Keratinocyte (primary cell): ENCODE results near the gene ABCC3. TPM values are rescaled to one million over a fixed set of nuclear protein-coding genes. Genes with fewer than 3 reads are reported as not detected.

ENCODE experiments used
- DNase-seq: peaks from one replicate; pipeline ENCODE4 v3.0.0-alpha.2; 2011; ENCODE audit warnings: low read depth, missing footprints, low spot score
- FAIRE-seq: peaks from 2 replicates; lab custom pipeline; 2011; peaks lifted over from hg19 to GRCh38; lab: Jason Lieb, UNC
- H2AFZ ChIP-seq: 2 replicates; pipeline ENCODE4 v1.6.0; 2012; ENCODE audit warnings: low read length, control low read depth, inconsistent platforms; ENCODE audit not compliant: control insufficient read depth
- H3K27ac ChIP-seq: 2 replicates; pipeline ENCODE4 v1.5.1; 2011; ENCODE audit warnings: low read length; ENCODE audit not compliant: control insufficient read depth, insufficient read depth
- H3K27me3 ChIP-seq: 3 replicates; pipeline ENCODE4 v1.6.0; 2011; ENCODE audit warnings: low read length; ENCODE audit not compliant: control insufficient read depth, insufficient read depth; ENCODE audit errors: extremely low read depth
- H3K36me3 ChIP-seq, 2 experiments: 2 replicates in 1 of 2; 3 replicates in 1 of 2; pipeline ENCODE4 v1.5.1; 2011; ENCODE audit warnings: low read length in 2 of 2, mild to moderate bottlenecking in 1 of 2; ENCODE audit not compliant: control insufficient read depth in 2 of 2, insufficient read depth in 2 of 2; ENCODE audit errors: extremely low read depth in 1 of 2
- H3K4me1 ChIP-seq: 3 replicates; pipeline ENCODE4 v1.5.1; 2011; ENCODE audit warnings: low read length; ENCODE audit not compliant: control insufficient read depth, insufficient read depth; ENCODE audit errors: extremely low read depth
- H3K4me2 ChIP-seq: 3 replicates; pipeline ENCODE4 v1.6.0; 2011; ENCODE audit warnings: low read depth, low read length; ENCODE audit not compliant: control insufficient read depth, insufficient read depth; ENCODE audit errors: extremely low read depth
- H3K4me3 ChIP-seq, 3 experiments: fragments of 200-600 bp in 1 of 3; sonication (generic) in 1 of 3; 2 replicates in 2 of 3; 3 replicates in 1 of 3; pipeline ENCODE4 v1.5.1; 2011 to 2016; ENCODE audit warnings: low read length in 3 of 3, mild to moderate bottlenecking in 3 of 3, control low read depth in 2 of 3, inconsistent platforms in 1 of 3, low read depth in 1 of 3, mixed read lengths in 1 of 3, mixed run types in 1 of 3, moderate library complexity in 1 of 3; ENCODE audit not compliant: control insufficient read depth in 2 of 3, insufficient read depth in 2 of 3; ENCODE audit errors: extremely low read depth in 1 of 3
- H3K79me2 ChIP-seq: 2 replicates; pipeline ENCODE4 v1.6.0; 2012; ENCODE audit warnings: low read length; ENCODE audit not compliant: control insufficient read depth, insufficient read depth
- H3K9ac ChIP-seq: 3 replicates; pipeline ENCODE4 v1.6.0; 2011; ENCODE audit warnings: low read length; ENCODE audit not compliant: control insufficient read depth, insufficient read depth; ENCODE audit errors: extremely low read depth
- H3K9me1 ChIP-seq: 3 replicates; pipeline ENCODE4 v1.6.0; 2011; ENCODE audit warnings: low read length; ENCODE audit not compliant: control insufficient read depth, insufficient read depth; ENCODE audit errors: extremely low read depth
- H3K9me3 ChIP-seq: 2 replicates; pipeline ENCODE4 v1.5.1; 2012; ENCODE audit warnings: low read depth, low read length; ENCODE audit not compliant: control insufficient read depth
- H4K20me1 ChIP-seq: 3 replicates; pipeline ENCODE4 v1.6.0; 2011; ENCODE audit warnings: low read length; ENCODE audit not compliant: control insufficient read depth, insufficient read depth; ENCODE audit errors: extremely low read depth
- CTCF ChIP-seq, 3 experiments: IDR thresholded peaks in 1 of 3; conservative IDR thresholded peaks in 1 of 3; optimal IDR thresholded peaks in 1 of 3; 2 replicates in 2 of 3; 3 replicates in 1 of 3; pipeline versions ENCODE3 to v1.5.1; 2011; ENCODE audit warnings: low read length in 3 of 3, mild to moderate bottlenecking in 3 of 3, moderate library complexity in 2 of 3, control low read depth in 1 of 3, inconsistent platforms in 1 of 3; ENCODE audit not compliant: insufficient read depth in 2 of 3; ENCODE audit errors: extremely low read depth in 1 of 3
- EZH2 ChIP-seq: IDR thresholded peaks from one replicate; pipeline ENCODE4 v1.6.1; 2012; ENCODE audit warnings: inconsistent platforms, mild to moderate bottlenecking, low read length, moderate library complexity
- dilution Hi-C: fragments of 300-500 bp; cut with MboI; formaldehyde crosslinking; loops from one replicate; pipeline ENCODE4 v1.7.0; 2020; ENCODE audit warnings: low sequenced_read_pairs; ENCODE audit not compliant: extremely low pct_ligation_motif_present
- polyA plus RNA-seq, 5 experiments: library from polyadenylated mRNA; depleted of rRNA in 3 of 5; stranded (reverse) in 3 of 5; stranded (forward) in 1 of 5; unstranded in 1 of 5; fragments of >200 nt; gene quantifications; 1 replicate in 1 of 5; 2 replicates in 3 of 5; 3 replicates in 1 of 5; pipeline versions ENCODE4 v1.2.1 to v1.2.3, GENCODE V29; 2011 to 2012; ENCODE audit warnings: missing spikeins in 2 of 5, low read depth in 1 of 5, low replicate concordance in 1 of 5

ABCC3 gene
- polyA plus RNA-seq, 1 donor (not counting 4 experiments of a cell fraction or from before 2014, with no cell fraction given) = 41.7 TPM

- Histone ChIP-seq H3K27ac (no peak overlapping the region), H3K4me3 (no peak overlapping the region), H3K36me3 (no peaks in the 10 kb centered on the region), H3K27me3 (peaks cover 4% of the 10 kb centered on the region), H3K9me1 (no peaks in the 10 kb centered on the region), H3K9ac (no peak overlapping the region), H3K79me2 (no peaks in the 10 kb centered on the region), H4K20me1 (no peaks in the 10 kb centered on the region), H3K9me3 (no peaks in the 10 kb centered on the region), H3K4me1 (peaks cover 3% of the 10 kb centered on the region), H3K4me2 (no peak overlapping the region), H2AFZ (no peak overlapping the region)
- FAIRE-seq (no peak), DNase-seq (no peak)
- TF ChIP-seq CTCF (optimal IDR thresholded peaks at IDR 0.05 in 1 of 3, IDR thresholded peaks at IDR 0.05 in 1 of 3, conservative IDR thresholded peaks at IDR 0.05 in 1 of 3; ENCODE audit: extremely low read depth in 1 of 3, insufficient read depth in 2 of 3, low read length in 3 of 3) (no peak), EZH2 (no peak)
- dilution Hi-C loops = no loop called here
Measured at GRCh38 chr17:50615828-50616227, 18.9 kb upstream of the ABCC3 start.

- H3K9me3 ChIP-seq = no peaks in the 10 kb centered on the region
- H3K9ac ChIP-seq = no peak overlapping the region
- dilution Hi-C loops = no loop called here
- H3K27me3 ChIP-seq = peaks cover 10% of the 10 kb centered on the region
- no peaks in the 10 kb centered on the region for H3K79me2 ChIP-seq
- H3K4me2 ChIP-seq = no peak overlapping the region
- TF ChIP-seq EZH2 (no peak), CTCF (optimal IDR thresholded peaks at IDR 0.05 in 1 of 3, IDR thresholded peaks at IDR 0.05 in 1 of 3, conservative IDR thresholded peaks at IDR 0.05 in 1 of 3; ENCODE audit: extremely low read depth in 1 of 3, insufficient read depth in 2 of 3, low read length in 3 of 3) (no peak)
- no peaks in the 10 kb centered on the region for H4K20me1 ChIP-seq
- H3K4me1 ChIP-seq = peaks cover 3% of the 10 kb centered on the region
- FAIRE-seq = no peak
- H2AFZ ChIP-seq = no peak overlapping the region
- no peak overlapping the region for H3K27ac ChIP-seq
- DNase-seq = no peak
- no peaks in the 10 kb centered on the region for H3K36me3 ChIP-seq
- H3K9me1 ChIP-seq = no peaks in the 10 kb centered on the region
- H3K4me3 ChIP-seq = no peak overlapping the region
Measured at GRCh38 chr17:50618300-50618699, 16.4 kb upstream of the ABCC3 start.
